Activated CD4-positive, alpha-beta T cell treated with anti-CD3 and anti-CD28 coated beads, Interleukin-2, amount 10 ng/mL, durations not matched to agents 7 days and 5 days (primary cell): ENCODE data around the gene MYD88. TPM values are rescaled to one million over a fixed set of nuclear protein-coding genes. Genes with fewer than 3 reads are reported as not detected.

ENCODE experiments used
- CTCF ChIA-PET: fragments of 350-600 bp; sonication (Branson Sonifier 250); formaldehyde crosslinking; loops from one replicate; lab custom pipeline; 2021; ENCODE audit warnings: antibody characterized with exemption; lab: Charles Lee
- POLR2A ChIA-PET: fragments of 350-600 bp; sonication (Branson Sonifier 250); formaldehyde crosslinking; loops from one replicate; lab custom pipeline; 2021; ENCODE audit warnings: antibody characterized with exemption; lab: Charles Lee
- DNase-seq: peaks from one replicate; pipeline ENCODE4 v3.0.0-alpha.2; 2020
- H3K27ac Mint-ChIP-seq: one replicate; pipeline ENCODE4 v1.8.0; 2021; ENCODE audit warnings: mild to moderate bottlenecking, moderate library complexity, mixed read lengths
- H3K27me3 Mint-ChIP-seq: one replicate; pipeline ENCODE4 v1.8.0; 2021; ENCODE audit warnings: mixed read lengths
- H3K36me3 Mint-ChIP-seq: one replicate; pipeline ENCODE4 v1.8.0; 2021; ENCODE audit warnings: low read depth, mixed read lengths
- H3K4me1 Mint-ChIP-seq: one replicate; pipeline ENCODE4 v1.8.0; 2021; ENCODE audit warnings: mixed read lengths
- H3K4me3 Mint-ChIP-seq: one replicate; pipeline ENCODE4 v1.8.0; 2021; ENCODE audit warnings: mild to moderate bottlenecking, moderate library complexity, mixed read lengths
- H3K9me3 Mint-ChIP-seq: one replicate; pipeline ENCODE4 v1.8.0; 2021; ENCODE audit warnings: mixed read lengths
- total RNA-seq, 2 experiments: library from RNA; stranded (reverse); gene quantifications; one replicate each; pipeline ENCODE4 v1.2.3, GENCODE V29; 2021

Gene MYD88
- total RNA-seq, 2 experiments from 2014 or later = 74.1 to 91.1 TPM

- Mint-ChIP-seq H3K27me3 (no peaks in the 10 kb centered on the region), H3K27ac (no peak overlapping the region), H3K4me1 (peaks cover 8% of the 10 kb centered on the region), H3K9me3 (no peaks in the 10 kb centered on the region), H3K36me3 (peaks cover 54% of the 10 kb centered on the region), H3K4me3 (no peak overlapping the region)
- POLR2A ChIA-PET = no interaction called here
- CTCF ChIA-PET = no interaction called here
- no peak for DNase-seq
Measured at GRCh38 chr3:38122712-38123290, 15.7 kb upstream of the MYD88 start.

- H3K27ac Mint-ChIP-seq = no peak overlapping the region
- CTCF ChIA-PET = no interaction called here
Measured at GRCh38 chr3:38124324-38125122, 13.9 kb upstream of the MYD88 start.

GRCh38 chr3:38125305-38126120 lies 12.9 kb upstream of the MYD88 start:
- DNase-seq = no peak
- no peaks in the 10 kb centered on the region for H3K9me3 Mint-ChIP-seq
- peaks cover 61% of the 10 kb centered on the region for H3K36me3 Mint-ChIP-seq
- H3K27me3 Mint-ChIP-seq = no peaks in the 10 kb centered on the region
- H3K4me1 Mint-ChIP-seq = peaks cover 2% of the 10 kb centered on the region
- CTCF ChIA-PET = interaction anchor here (0.7 to 1.3 kb wide), 2 partner anchors 8 to 221 kb away, joined by 3 read pairs; partner anchors contain the start of gene XYLB
- POLR2A ChIA-PET = no interaction called here
- no peak overlapping the region for H3K27ac Mint-ChIP-seq
- no peak overlapping the region for H3K4me3 Mint-ChIP-seq

More at GRCh38 chr3:38124324-38125122, 13.9 kb upstream of the MYD88 start:
- no peaks in the 10 kb centered on the region for H3K4me1 Mint-ChIP-seq
- no peaks in the 10 kb centered on the region for H3K27me3 Mint-ChIP-seq
- H3K4me3 Mint-ChIP-seq = no peak overlapping the region
- POLR2A ChIA-PET = no interaction called here
- no peaks in the 10 kb centered on the region for H3K9me3 Mint-ChIP-seq
- no peak for DNase-seq
- peaks cover 58% of the 10 kb centered on the region for H3K36me3 Mint-ChIP-seq

- Mint-ChIP-seq H3K9me3 (no peaks in the 10 kb centered on the region), H3K4me1 (peaks cover 2% of the 10 kb centered on the region), H3K4me3 (no peak overlapping the region), H3K36me3 (peaks cover 60% of the 10 kb centered on the region), H3K27me3 (no peaks in the 10 kb centered on the region), H3K27ac (no peak overlapping the region)
- CTCF ChIA-PET = interaction anchor here (0.7 to 1.3 kb wide), 2 partner anchors 9 to 220 kb away, joined by 3 read pairs; partner anchors contain the start of gene XYLB
- no peak for DNase-seq
- POLR2A ChIA-PET = no interaction called here
Measured at GRCh38 chr3:38126121-38126892, 12.2 kb upstream of the MYD88 start.

GRCh38 chr3:38127611-38128302 lies 10.7 kb upstream of the MYD88 start:
- Mint-ChIP-seq H3K9me3 (no peaks in the 10 kb centered on the region), H3K27ac (no peak overlapping the region), H3K27me3 (no peaks in the 10 kb centered on the region), H3K4me3 (no peak overlapping the region), H3K36me3 (peaks cover 59% of the 10 kb centered on the region), H3K4me1 (peaks cover 6% of the 10 kb centered on the region)
- POLR2A ChIA-PET = no interaction called here
- CTCF ChIA-PET = interaction anchor here (0.9 to 1.5 kb wide), 3 partner anchors 9 to 11 kb away, joined by 3 to 7 read pairs (median 4); partner anchors contain the start of gene ACAA1
- DNase-seq = no peak

GRCh38 chr3:38128303-38128655 lies 10.2 kb upstream of the MYD88 start:
- ChIA-PET CTCF (interaction anchor here (0.9 to 1.5 kb wide), 3 partner anchors 9 to 11 kb away, joined by 3 to 7 read pairs (median 4); partner anchors contain the start of gene ACAA1), POLR2A (no interaction called here)
- no peaks in the 10 kb centered on the region for H3K9me3 Mint-ChIP-seq
- no peak overlapping the region for H3K27ac Mint-ChIP-seq
- H3K36me3 Mint-ChIP-seq = peaks cover 57% of the 10 kb centered on the region
- H3K4me1 Mint-ChIP-seq = peaks cover 10% of the 10 kb centered on the region
- DNase-seq = no peak
- H3K27me3 Mint-ChIP-seq = no peaks in the 10 kb centered on the region
- no peak overlapping the region for H3K4me3 Mint-ChIP-seq

- POLR2A ChIA-PET = no interaction called here
- H3K4me1 Mint-ChIP-seq = peaks cover 17% of the 10 kb centered on the region
- CTCF ChIA-PET = interaction anchor here (0.6 to 1.5 kb wide), 3 partner anchors 8 to 23 kb away, joined by 3 to 7 read pairs (median 3); partner anchors contain the start of gene ACAA1
Measured at GRCh38 chr3:38129058-38129457, 9.4 kb upstream of the MYD88 start.

GRCh38 chr3:38130631-38131065 lies 7.8 kb upstream of the MYD88 start:
- Mint-ChIP-seq H3K9me3 (no peaks in the 10 kb centered on the region), H3K27me3 (no peaks in the 10 kb centered on the region), H3K27ac (no peak overlapping the region), H3K36me3 (peaks cover 62% of the 10 kb centered on the region), H3K4me1 (peaks cover 32% of the 10 kb centered on the region), H3K4me3 (no peak overlapping the region)
- ChIA-PET POLR2A (no interaction called here), CTCF (no interaction called here)
- DNase-seq = no peak

More at GRCh38 chr3:38129058-38129457, 9.4 kb upstream of the MYD88 start:
- no peak overlapping the region for H3K27ac Mint-ChIP-seq
- no peaks in the 10 kb centered on the region for H3K9me3 Mint-ChIP-seq
- H3K4me3 Mint-ChIP-seq = no peak overlapping the region
- H3K36me3 Mint-ChIP-seq = peaks cover 62% of the 10 kb centered on the region
- no peak for DNase-seq
- H3K27me3 Mint-ChIP-seq = no peaks in the 10 kb centered on the region

GRCh38 chr3:38131621-38132369 lies 6.7 kb upstream of the MYD88 start:
- no peak overlapping the region for H3K4me3 Mint-ChIP-seq
- no peaks in the 10 kb centered on the region for H3K27me3 Mint-ChIP-seq
- peaks cover 37% of the 10 kb centered on the region for H3K4me1 Mint-ChIP-seq
- H3K36me3 Mint-ChIP-seq = peaks cover 63% of the 10 kb centered on the region
- POLR2A ChIA-PET = no interaction called here
- CTCF ChIA-PET = interaction anchor here (0.6 to 1.1 kb wide), 4 partner anchors 10 to 145 kb away, joined by 3 to 4 read pairs (median 4); no protein-coding TSS in a partner anchor
- no peaks in the 10 kb centered on the region for H3K9me3 Mint-ChIP-seq
- DNase-seq = no peak
- no peak overlapping the region for H3K27ac Mint-ChIP-seq

- no peak overlapping the region for H3K27ac Mint-ChIP-seq
- H3K4me1 Mint-ChIP-seq = peaks cover 44% of the 10 kb centered on the region
Measured at GRCh38 chr3:38133209-38133556, 5.3 kb upstream of the MYD88 start.

More at GRCh38 chr3:38133209-38133556, 5.3 kb upstream of the MYD88 start:
- H3K4me3 Mint-ChIP-seq = no peak overlapping the region
- POLR2A ChIA-PET = no interaction called here
- H3K27me3 Mint-ChIP-seq = no peaks in the 10 kb centered on the region
- H3K9me3 Mint-ChIP-seq = no peaks in the 10 kb centered on the region
- no peak for DNase-seq
- H3K36me3 Mint-ChIP-seq = peaks cover 55% of the 10 kb centered on the region
- CTCF ChIA-PET = interaction anchor here (1.1 to 1.6 kb wide), 3 partner anchors 10 to 30 kb away, joined by 3 to 4 read pairs (median 3); no protein-coding TSS in a partner anchor
